ENCODE measurements around the gene TNPO3. TPM values are rescaled to one million over a fixed set of nuclear protein-coding genes. Genes with fewer than 3 reads are reported as not detected.

The TNPO3 gene
- total and polyA plus RNA-seq, 4 donors, result 12.3 to 45.9 (median 25.9) TPM

GRCh38 chr7:129032017-129032416, 22.9 kb downstream of the TNPO3 start:
- DNase-seq (no peak), ATAC-seq (ENCODE audit: insufficient read depth, low FRiP score) (no peak)
- no peak overlapping the region for H3K9ac ChIP-seq (ENCODE audit: insufficient read depth in 1 of 2, low read length in 2 of 2)
- TF ChIP-seq CTCF (IDR thresholded peaks at IDR 0.05; ENCODE audit: control extremely low read depth, extremely low read depth), result no peak
- no peaks in the 10 kb centered on the region for H3K9me3 ChIP-seq (ENCODE audit: control insufficient read depth in 4 of 4, insufficient read depth in 3 of 4, low read length in 3 of 4)
- no peaks in the 10 kb centered on the region for H3K27me3 ChIP-seq (ENCODE audit: control insufficient read depth in 3 of 3, insufficient read depth in 3 of 3, low read length in 2 of 3)
- H3K4me1 ChIP-seq (ENCODE audit: control insufficient read depth in 5 of 5, insufficient read depth in 5 of 5, low read length in 5 of 5), result peaks cover 0 to 4% (median 0%) of the 10 kb centered on the region in 5 donors
- 97 to 100% methylated on average over 1 of the region's 1 CpG for WGBS, 2 donors
- no peak overlapping the region for H3K27ac ChIP-seq (ENCODE audit: low read depth in 1 of 2, low read length in 1 of 2)
- no peak overlapping the region for H3K4me3 ChIP-seq
- peaks cover 3 to 18% (median 11%) of the 10 kb centered on the region in 4 donors for H3K36me3 ChIP-seq (ENCODE audit: control insufficient read depth in 4 of 4, insufficient read depth in 4 of 4, low read length in 4 of 4)

- no peak overlapping the region for H3K9ac ChIP-seq (ENCODE audit: insufficient read depth in 1 of 2, low read length in 2 of 2)
- 93 to 94% methylated on average over 3 of the region's 3 CpGs for WGBS, 2 donors
- H3K4me3 ChIP-seq, result no peak overlapping the region
- peaks cover 3 to 18% (median 11%) of the 10 kb centered on the region in 4 donors for H3K36me3 ChIP-seq (ENCODE audit: control insufficient read depth in 4 of 4, insufficient read depth in 4 of 4, low read length in 4 of 4)
- H3K9me3 ChIP-seq (ENCODE audit: control insufficient read depth in 4 of 4, insufficient read depth in 3 of 4, low read length in 3 of 4), result no peaks in the 10 kb centered on the region
- no peak overlapping the region for H3K27ac ChIP-seq (ENCODE audit: low read depth in 1 of 2, low read length in 1 of 2)
- no peaks in the 10 kb centered on the region for H3K27me3 ChIP-seq (ENCODE audit: control insufficient read depth in 3 of 3, insufficient read depth in 3 of 3, low read length in 2 of 3)
- TF ChIP-seq CTCF (IDR thresholded peaks at IDR 0.05; ENCODE audit: control extremely low read depth, extremely low read depth), result no peak
- H3K4me1 ChIP-seq (ENCODE audit: control insufficient read depth in 5 of 5, insufficient read depth in 5 of 5, low read length in 5 of 5), result peaks cover 0 to 4% (median 0%) of the 10 kb centered on the region in 5 donors
- DNase-seq, result no peak
- no peak for ATAC-seq (ENCODE audit: insufficient read depth, low FRiP score)
Measured at GRCh38 chr7:129030440-129030839, 24.5 kb downstream of the TNPO3 start.

- no peaks in the 10 kb centered on the region for H3K27me3 ChIP-seq (ENCODE audit: control insufficient read depth in 3 of 3, insufficient read depth in 3 of 3, low read length in 2 of 3)
- TF ChIP-seq CTCF (IDR thresholded peaks at IDR 0.05; ENCODE audit: control extremely low read depth, extremely low read depth), result no peak
- H3K9ac ChIP-seq (ENCODE audit: insufficient read depth in 1 of 2, low read length in 2 of 2), result no peak overlapping the region
- no peaks in the 10 kb centered on the region for H3K36me3 ChIP-seq (ENCODE audit: control insufficient read depth in 4 of 4, insufficient read depth in 4 of 4, low read length in 4 of 4)
- ATAC-seq (ENCODE audit: insufficient read depth, low FRiP score), result no peak
- DNase-seq, result no peak
- H3K4me1 ChIP-seq (ENCODE audit: control insufficient read depth in 5 of 5, insufficient read depth in 5 of 5, low read length in 5 of 5), result peaks cover 0 to 2% (median 0%) of the 10 kb centered on the region in 5 donors
- WGBS, 2 donors, result 97 to 99% methylated on average over 3 of the region's 3 CpGs
- H3K27ac ChIP-seq (ENCODE audit: low read depth in 1 of 2, low read length in 1 of 2), result no peak overlapping the region
- no peak overlapping the region for H3K4me3 ChIP-seq
- no peaks in the 10 kb centered on the region for H3K9me3 ChIP-seq (ENCODE audit: control insufficient read depth in 4 of 4, insufficient read depth in 3 of 4, low read length in 3 of 4)
Measured at GRCh38 chr7:129024125-129024524, 30.8 kb downstream of the TNPO3 start.

- H3K9me3 ChIP-seq (ENCODE audit: control insufficient read depth in 4 of 4, insufficient read depth in 3 of 4, low read length in 3 of 4), result no peaks in the 10 kb centered on the region
- 77 to 94% methylated on average over 2 of the region's 2 CpGs for WGBS, 2 donors
- no peak overlapping the region for H3K9ac ChIP-seq (ENCODE audit: insufficient read depth in 1 of 2, low read length in 2 of 2)
- H3K27me3 ChIP-seq (ENCODE audit: control insufficient read depth in 3 of 3, insufficient read depth in 3 of 3, low read length in 2 of 3), result no peaks in the 10 kb centered on the region
- H3K27ac ChIP-seq (ENCODE audit: low read depth in 1 of 2, low read length in 1 of 2), result no peak overlapping the region
- ATAC-seq (ENCODE audit: insufficient read depth, low FRiP score) (no peak), DNase-seq (no peak)
- peaks cover 0 to 2% (median 0%) of the 10 kb centered on the region in 5 donors for H3K4me1 ChIP-seq (ENCODE audit: control insufficient read depth in 5 of 5, insufficient read depth in 5 of 5, low read length in 5 of 5)
- TF ChIP-seq CTCF (IDR thresholded peaks at IDR 0.05; ENCODE audit: control extremely low read depth, extremely low read depth), result no peak
- no peak overlapping the region for H3K4me3 ChIP-seq
- H3K36me3 ChIP-seq (ENCODE audit: control insufficient read depth in 4 of 4, insufficient read depth in 4 of 4, low read length in 4 of 4), result peaks cover 0 to 7% (median 1%) of the 10 kb centered on the region in 4 donors
Measured at GRCh38 chr7:129021656-129022055, 33.3 kb downstream of the TNPO3 start.
